Urothelium cell line (cell line): ENCODE data around the gene CDC42EP4.
A peak's percentile ranks its signal among the peaks of the same experiment; 100 is the strongest.

Experiments used
- DNase-seq: peaks from one replicate; pipeline ENCODE4 v3.0.0; 2011; ENCODE audit warnings: low spot score, mixed read lengths
- FAIRE-seq: peaks from 2 replicates; lab custom pipeline; 2011; peaks lifted over from hg19 to GRCh38; lab: Jason Lieb, UNC

Gene CDC42EP4

DNA sequence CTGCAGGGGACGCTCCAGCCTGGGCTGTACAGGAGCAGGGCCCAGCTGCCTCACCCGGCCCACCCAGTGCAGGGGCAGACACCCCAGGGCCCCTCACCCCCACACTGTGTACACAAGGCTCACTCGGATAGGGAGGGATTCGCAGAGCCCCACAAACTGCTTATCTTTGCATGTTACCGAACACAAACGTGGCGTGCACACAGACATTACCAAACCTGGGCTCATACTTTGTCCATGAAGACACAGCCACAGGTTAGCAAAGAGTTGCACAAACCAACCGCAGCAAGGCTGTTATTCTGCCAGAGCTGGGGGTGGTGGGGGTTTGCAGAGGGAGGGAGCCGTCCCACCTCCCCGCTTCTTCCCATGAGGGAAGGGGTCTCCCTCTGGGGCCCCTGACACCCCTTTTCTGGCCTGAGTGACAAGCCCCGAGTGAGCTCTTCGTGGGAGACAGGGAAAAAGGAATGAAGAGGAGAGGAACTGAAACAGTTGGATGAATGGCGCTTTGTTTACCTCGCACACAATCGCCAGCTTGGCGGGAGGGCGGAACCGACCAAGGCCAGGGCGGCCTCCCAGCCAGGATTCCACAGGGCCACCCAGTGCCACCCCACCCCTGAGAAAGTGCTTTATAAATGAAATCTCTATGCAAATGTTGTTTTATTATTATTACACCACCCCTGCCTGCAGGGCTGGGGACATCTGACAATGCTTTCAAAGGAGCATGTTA is 49.7 kb downstream of the CDC42EP4 start:
- DNase-seq (no peak), FAIRE-seq (no peak)

DNA sequence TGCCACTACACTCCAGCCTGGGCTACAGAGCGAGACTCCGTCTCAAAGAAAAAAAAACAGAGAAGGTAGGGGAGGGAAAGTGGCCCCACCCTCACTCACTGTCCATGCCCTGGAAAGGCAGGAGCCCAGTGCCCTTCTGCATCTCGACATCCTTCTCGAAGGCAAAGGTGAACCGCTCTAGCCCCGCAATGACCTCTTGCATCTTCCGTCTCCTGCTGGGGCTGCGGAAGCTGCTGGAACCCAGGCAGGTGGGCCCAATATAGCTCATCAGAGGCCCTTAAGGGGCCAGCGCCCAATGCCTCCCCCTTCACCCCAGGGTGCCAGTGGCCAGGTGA is 50.2 kb downstream of the CDC42EP4 start, which contains the start of gene CPSF4L:
Gene CPSF4L, minus strand, starts transcription at position 264 of the 335 bp plus-strand sequence. Its CDS starts 62 bp downstream, at position 202.
- DNase-seq (no peak), FAIRE-seq (no peak)

DNA sequence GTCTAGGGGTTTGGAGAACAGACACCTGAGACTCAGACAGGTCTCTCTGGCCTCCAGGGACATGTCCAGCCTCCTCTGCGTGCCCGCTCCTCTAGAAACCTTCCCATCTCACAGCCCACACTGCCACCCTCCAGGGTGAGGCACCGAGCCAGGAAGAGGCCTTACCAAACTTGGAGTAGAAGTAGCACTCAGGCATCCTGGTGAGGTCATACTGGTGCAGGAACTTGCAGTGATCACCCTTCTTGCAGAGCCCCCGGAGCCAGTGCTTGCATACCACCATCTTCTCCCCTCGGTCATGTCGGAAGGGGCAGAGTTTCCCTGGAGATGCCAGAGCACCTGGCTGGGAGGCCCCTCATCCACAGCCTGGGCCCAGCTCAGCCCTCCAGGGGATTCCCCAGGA is 54.3 kb downstream of the CDC42EP4 start:
- FAIRE-seq (no peak), DNase-seq (no peak)

DNA sequence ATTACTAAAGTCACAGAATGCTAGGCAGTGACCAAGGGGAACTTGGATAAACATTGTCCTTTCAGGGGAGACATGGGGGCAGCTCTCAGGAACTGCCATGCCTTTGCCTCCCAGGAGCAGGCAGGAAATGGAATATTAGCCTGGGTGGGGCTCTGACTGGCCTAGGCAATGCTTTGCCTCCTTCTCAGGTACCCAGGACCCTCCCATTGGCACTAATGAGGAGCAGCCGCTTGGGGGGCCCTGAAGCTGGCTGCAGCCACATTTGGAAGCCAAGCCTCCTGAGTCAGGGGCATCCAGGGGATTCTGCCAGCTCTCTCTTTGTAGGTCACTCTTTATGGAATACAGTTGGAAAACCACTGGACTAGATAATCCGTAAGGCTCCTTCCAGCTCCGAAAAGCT is 55.6 kb downstream of the CDC42EP4 start:
- FAIRE-seq (no peak), DNase-seq (no peak)

- DNase-seq (peak; percentile 88), FAIRE-seq (peak; percentile 99)
Measured at GRCh38 chr17:73255671-73256181, 56.1 kb downstream of the CDC42EP4 start.

DNA sequence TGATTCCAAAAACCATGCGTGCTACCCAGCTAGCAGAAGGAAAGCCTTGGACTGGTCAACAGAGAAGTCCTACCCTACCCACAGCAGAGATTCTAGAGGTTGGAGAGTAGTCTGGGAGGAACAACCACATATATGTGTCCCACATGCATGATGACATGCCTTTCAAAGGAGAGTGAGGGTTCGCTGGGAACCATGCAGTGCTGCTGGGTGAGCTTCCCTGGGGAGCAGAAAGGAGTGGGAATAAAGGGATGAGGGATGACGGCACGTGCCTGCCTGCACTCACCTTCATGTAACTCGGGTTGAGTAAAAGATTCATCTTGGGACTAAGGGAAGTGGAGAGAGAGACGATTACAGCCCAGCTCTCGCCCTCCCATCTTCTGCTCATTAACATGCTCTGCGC is 59.9 kb downstream of the CDC42EP4 start:
- DNase-seq (no peak), FAIRE-seq (no peak)

GRCh38 chr17:73250851-73251640 is 60.8 kb downstream of the CDC42EP4 start:
- DNase-seq (no peak), FAIRE-seq (peak; percentile 42)

DNA sequence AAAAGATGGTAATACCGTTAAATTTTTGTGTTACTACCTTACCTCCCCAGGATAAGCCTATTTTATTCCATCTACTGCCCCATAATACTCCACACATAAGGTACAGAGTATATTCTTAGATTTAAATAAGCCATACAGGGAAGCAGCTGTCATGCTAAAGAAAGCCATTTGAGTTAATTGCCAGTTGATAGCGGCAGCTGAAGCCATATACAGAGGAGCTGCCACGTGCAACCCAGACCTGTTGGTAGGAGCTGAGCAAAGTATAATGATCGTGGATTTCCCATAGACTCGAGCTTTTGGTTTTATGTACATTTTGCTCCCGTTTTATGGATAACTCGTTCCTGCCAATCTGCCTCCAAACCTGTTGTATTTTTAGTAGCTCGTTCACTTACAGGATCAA is 62.1 kb downstream of the CDC42EP4 start:
- DNase-seq, result no peak
- no peak for FAIRE-seq

DNA sequence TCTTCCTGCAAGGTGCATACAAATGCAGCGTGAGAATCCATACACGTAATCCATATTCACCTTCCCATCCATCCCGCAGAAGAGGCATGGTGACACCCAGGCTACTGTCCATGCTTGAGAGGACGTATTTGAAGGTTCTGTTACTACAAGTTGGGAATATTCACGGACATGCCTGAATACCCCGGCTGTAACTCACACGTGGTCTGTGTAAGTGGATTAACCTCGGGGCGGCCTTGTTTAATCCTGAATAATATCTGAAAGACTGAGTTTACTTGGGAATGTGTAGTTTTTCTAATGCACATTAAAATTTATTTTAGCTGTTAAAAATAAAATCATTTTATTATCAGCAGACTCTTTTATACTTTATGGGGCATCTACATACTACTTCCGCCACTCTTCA is 63.3 kb downstream of the CDC42EP4 start:
- FAIRE-seq (no peak), DNase-seq (no peak)

DNA sequence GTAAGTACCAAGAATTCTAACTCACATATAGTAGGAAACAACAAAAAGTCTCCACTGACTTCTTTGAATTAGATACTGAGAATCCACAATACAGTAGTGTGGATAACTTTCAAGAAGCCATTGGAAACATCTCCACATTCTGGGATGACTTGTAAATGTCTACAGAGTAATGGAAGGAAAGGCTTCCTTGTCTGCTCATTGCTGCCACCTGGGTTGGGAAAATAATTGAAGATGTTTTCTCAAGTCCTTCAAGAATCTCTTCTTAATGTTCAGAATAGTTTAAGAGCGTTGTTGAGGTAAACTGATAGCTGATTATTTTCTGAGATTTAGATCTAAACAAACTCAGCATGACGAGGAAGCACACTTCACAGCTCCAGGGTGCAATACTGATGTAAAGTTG is 64.1 kb downstream of the CDC42EP4 start:
- peak; percentile 23 for FAIRE-seq
- no peak for DNase-seq

- no peak for DNase-seq
Measured at GRCh38 chr17:73240561-73240960, 71.2 kb downstream of the CDC42EP4 start.

GRCh38 chr17:73237714-73238113 is 74.1 kb downstream of the CDC42EP4 start:
- DNase-seq (no peak), FAIRE-seq (no peak)

More at GRCh38 chr17:73240561-73240960, 71.2 kb downstream of the CDC42EP4 start:
- FAIRE-seq, result no peak

- DNase-seq (no peak), FAIRE-seq (no peak)
Measured at GRCh38 chr17:73234736-73235135, 77.1 kb downstream of the CDC42EP4 start.
